Osteocyte (in vitro differentiated cells): ENCODE results near the gene MRPS10. TPM values are rescaled to one million over a fixed set of nuclear protein-coding genes. Genes with fewer than 3 reads are reported as not detected.
"Not testable (repeated sequence)": the region's sequence is repeated elsewhere in the genome, so short reads cannot be mapped to it uniquely, and the experiment has no call there.

Source experiments
- DNase-seq: peaks from one replicate; pipeline ENCODE4 v3.0.0; 2021; ENCODE audit warnings: mixed read lengths; ENCODE audit not compliant: unreplicated experiment; ENCODE audit errors: extremely low spot score
- H3K27ac Mint-ChIP-seq: one replicate; pipeline ENCODE4 v1.8.0; 2021; ENCODE audit warnings: mild to moderate bottlenecking, mixed read lengths; ENCODE audit not compliant: unreplicated experiment
- H3K27me3 Mint-ChIP-seq: one replicate; pipeline ENCODE4 v1.8.0; 2021; ENCODE audit warnings: mixed read lengths; ENCODE audit not compliant: unreplicated experiment
- H3K36me3 Mint-ChIP-seq: one replicate; pipeline ENCODE4 v1.8.0; 2021; ENCODE audit warnings: mixed read lengths; ENCODE audit not compliant: unreplicated experiment
- H3K4me1 Mint-ChIP-seq: one replicate; pipeline ENCODE4 v1.8.0; 2021; ENCODE audit warnings: mixed read lengths; ENCODE audit not compliant: unreplicated experiment
- H3K4me3 Mint-ChIP-seq: one replicate; pipeline ENCODE4 v1.8.0; 2021; ENCODE audit warnings: mild to moderate bottlenecking, moderate library complexity, mixed read lengths; ENCODE audit not compliant: unreplicated experiment
- H3K9me3 Mint-ChIP-seq: one replicate; pipeline ENCODE4 v1.8.0; 2021; ENCODE audit warnings: mixed read lengths; ENCODE audit not compliant: unreplicated experiment
- total RNA-seq: library from RNA; stranded (reverse); gene quantifications from 2 replicates; pipeline ENCODE4 v1.2.1, GENCODE V29; 2021
- TF ChIP-seq, protein P1 (sequence below): fragments of 200-600 bp; sonication (generic); IDR thresholded peaks from 2 replicates; pipeline ENCODE4 v1.5.0; 2021; ENCODE audit warnings: antibody characterized with exemption, mild to moderate bottlenecking, moderate library complexity

MRPS10 gene
- total RNA-seq, 1 donor from 2014 or later = 30.6 TPM

DNA sequence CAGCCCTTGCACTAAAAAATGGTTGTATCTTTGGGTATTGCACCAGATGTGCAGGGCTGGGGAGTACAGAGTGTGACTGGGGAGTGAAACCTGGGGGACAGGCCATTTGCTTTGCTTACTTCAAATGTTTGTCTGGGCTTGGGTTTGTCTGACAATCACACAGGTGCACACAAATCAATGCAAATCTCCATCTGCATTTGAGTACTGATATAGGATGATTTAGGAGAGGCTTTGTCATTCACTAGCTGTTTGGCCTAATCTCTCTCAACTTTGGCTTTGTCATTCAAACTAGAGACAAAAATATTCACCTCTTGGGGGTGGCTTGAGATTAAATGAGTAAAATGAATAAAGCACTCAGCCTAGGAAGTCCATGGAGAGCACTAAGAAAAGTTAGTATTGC is 40.7 kb downstream of the MRPS10 start:
- Mint-ChIP-seq H3K4me1 (no peaks in the 10 kb centered on the region), H3K27ac (no peak overlapping the region)

DNA sequence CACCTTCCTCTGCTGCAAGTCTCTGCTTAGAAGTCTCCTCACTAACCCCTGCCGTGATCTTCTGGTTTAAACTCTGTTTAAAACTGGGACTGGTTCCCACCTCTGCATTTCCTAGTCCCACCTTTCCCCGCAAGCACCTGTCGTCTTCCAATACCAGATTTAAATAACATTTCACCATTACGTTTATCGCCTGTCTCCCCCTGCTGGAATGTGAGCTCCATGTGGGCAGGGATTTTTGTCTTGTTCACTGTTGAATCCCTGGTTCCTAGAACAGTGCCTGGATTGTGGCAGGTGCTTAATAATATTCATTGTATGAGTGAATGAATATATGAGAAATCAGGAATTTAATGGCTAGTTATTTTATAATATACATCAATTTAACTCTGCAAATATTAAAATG is 41.8 kb downstream of the MRPS10 start:
- Mint-ChIP-seq H3K36me3 (no peaks in the 10 kb centered on the region), H3K27ac (no peak overlapping the region), H3K4me3 (no peak overlapping the region), H3K9me3 (no peaks in the 10 kb centered on the region), H3K27me3 (peaks cover 4% of the 10 kb centered on the region), H3K4me1 (no peaks in the 10 kb centered on the region)
- TF ChIP-seq, protein P1, sequence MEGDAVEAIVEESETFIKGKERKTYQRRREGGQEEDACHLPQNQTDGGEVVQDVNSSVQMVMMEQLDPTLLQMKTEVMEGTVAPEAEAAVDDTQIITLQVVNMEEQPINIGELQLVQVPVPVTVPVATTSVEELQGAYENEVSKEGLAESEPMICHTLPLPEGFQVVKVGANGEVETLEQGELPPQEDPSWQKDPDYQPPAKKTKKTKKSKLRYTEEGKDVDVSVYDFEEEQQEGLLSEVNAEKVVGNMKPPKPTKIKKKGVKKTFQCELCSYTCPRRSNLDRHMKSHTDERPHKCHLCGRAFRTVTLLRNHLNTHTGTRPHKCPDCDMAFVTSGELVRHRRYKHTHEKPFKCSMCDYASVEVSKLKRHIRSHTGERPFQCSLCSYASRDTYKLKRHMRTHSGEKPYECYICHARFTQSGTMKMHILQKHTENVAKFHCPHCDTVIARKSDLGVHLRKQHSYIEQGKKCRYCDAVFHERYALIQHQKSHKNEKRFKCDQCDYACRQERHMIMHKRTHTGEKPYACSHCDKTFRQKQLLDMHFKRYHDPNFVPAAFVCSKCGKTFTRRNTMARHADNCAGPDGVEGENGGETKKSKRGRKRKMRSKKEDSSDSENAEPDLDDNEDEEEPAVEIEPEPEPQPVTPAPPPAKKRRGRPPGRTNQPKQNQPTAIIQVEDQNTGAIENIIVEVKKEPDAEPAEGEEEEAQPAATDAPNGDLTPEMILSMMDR = peak; percentile 40
- DNase-seq = no peak

More for the DNA sequence above, 40.7 kb downstream of the MRPS10 start:
- peaks cover 4% of the 10 kb centered on the region for H3K27me3 Mint-ChIP-seq
- H3K9me3 Mint-ChIP-seq = no peaks in the 10 kb centered on the region
- H3K4me3 Mint-ChIP-seq = no peak overlapping the region
- TF ChIP-seq, protein P1 = no peak
- DNase-seq = no peak
- H3K36me3 Mint-ChIP-seq = no peaks in the 10 kb centered on the region

DNA sequence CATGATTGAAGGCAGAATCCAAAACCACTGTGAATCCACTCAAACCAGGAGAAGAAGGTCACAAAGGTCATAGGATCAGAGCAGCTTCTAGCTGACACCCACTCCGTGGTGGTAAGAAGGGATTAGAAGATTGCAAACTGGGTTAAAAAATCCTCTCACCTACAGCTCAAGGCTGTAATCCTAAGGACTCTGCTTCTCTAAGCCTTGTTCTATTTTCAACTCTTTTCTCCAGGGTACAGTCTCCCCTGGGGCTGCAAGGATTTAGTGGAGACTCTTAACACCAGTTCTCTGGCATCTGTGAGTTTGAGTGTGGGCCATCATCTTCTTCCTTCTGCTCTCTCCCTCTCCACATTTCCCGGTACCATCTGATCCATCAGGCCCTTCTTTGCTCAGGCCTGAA is 44.6 kb downstream of the MRPS10 start, which contains the start of gene GUCA1A:
Gene GUCA1A (plus strand): TSS at position 264 of the 400 bp plus-strand sequence. CDS start 250 bp downstream, outside the sequence.
- TF ChIP-seq, protein P1 = no peak
- peaks cover 3% of the 10 kb centered on the region for H3K27me3 Mint-ChIP-seq
- DNase-seq = no peak
- no peak within 1 kb of the TSS for H3K27ac Mint-ChIP-seq
- no peak within 1 kb of the TSS for H3K4me3 Mint-ChIP-seq
- no peaks in the 10 kb centered on the region for H3K36me3 Mint-ChIP-seq
- H3K4me1 Mint-ChIP-seq = no peaks in the 10 kb centered on the region
- no peaks in the 10 kb centered on the region for H3K9me3 Mint-ChIP-seq

DNA sequence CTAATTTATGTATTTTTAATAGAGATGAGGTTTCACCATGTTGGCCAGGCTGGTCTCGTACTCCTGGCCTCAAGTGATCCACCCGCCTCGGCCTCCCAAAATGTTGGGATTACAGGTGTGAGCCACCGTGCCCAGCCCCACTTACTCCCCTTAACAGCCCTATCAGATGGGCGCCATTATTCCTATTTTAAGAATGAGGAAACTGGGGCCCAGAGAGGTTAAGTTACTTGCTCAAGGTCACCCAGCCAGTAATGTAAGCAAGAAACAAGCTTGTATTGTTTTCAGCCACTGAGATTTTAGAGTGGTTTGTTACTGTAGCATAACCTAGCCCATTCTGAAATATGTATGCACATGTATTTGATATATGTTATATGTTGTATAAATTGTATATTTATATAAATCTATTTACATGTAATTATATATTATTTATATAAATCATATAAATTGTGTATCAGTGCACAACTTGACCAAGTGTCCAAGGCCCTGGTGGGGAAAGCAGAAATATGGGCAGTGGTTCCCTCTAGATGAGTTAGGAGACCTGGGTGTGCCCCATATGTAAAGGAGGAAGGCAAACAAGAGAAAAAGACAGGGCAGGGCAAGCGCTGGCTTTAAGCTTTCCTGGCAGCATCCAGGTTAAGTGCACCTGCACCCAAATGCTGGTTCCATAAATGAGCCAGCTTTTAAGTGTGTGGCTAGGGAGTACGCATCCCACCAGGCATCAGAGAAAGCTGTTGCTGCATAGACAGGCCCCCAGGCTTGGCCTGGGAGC is 45.7 kb downstream of the MRPS10 start:
- DNase-seq = no peak
- TF ChIP-seq, protein P1 = no peak
- H3K4me3 Mint-ChIP-seq = no peak overlapping the region
- no peak overlapping the region for H3K27ac Mint-ChIP-seq
- H3K4me1 Mint-ChIP-seq = no peaks in the 10 kb centered on the region
- no peaks in the 10 kb centered on the region for H3K9me3 Mint-ChIP-seq
- peaks cover 3% of the 10 kb centered on the region for H3K27me3 Mint-ChIP-seq
- no peaks in the 10 kb centered on the region for H3K36me3 Mint-ChIP-seq

DNA sequence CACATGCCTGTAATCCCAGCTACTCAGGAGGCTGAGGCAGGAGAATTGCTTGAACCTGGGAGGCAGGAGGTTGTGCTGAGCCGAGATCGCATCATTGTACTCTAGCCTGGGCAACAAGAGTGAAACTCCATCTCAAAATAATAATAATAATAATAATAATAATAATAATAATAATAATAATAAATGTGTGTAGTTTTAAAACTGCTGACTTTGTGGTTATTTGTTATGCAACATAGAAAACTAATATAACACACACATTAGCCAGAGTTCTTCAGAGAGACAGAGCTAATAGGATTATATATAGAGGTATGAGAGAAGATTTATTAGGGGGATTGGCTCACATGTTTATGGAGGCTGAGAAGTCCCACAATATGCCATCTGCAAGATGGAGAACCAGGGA is 47.9 kb downstream of the MRPS10 start:
- not testable (repeated sequence) for DNase-seq, H3K4me3 Mint-ChIP-seq, H3K27ac Mint-ChIP-seq, H3K36me3 Mint-ChIP-seq, H3K27me3 Mint-ChIP-seq, H3K9me3 Mint-ChIP-seq, H3K4me1 Mint-ChIP-seq
